SU-DHL-6 (cell line): Measurements from ENCODE around the gene TNIK.

Source experiments
- CTCF ChIP-seq: fragments of 200-600 bp; sonication (generic); IDR thresholded peaks from one replicate; pipeline ENCODE4 v1.5.1; 2017; ENCODE audit warnings: antibody characterized with exemption, mild to moderate bottlenecking, low read length, moderate library complexity; ENCODE audit not compliant: insufficient read depth, poor library complexity, severe bottlenecking
- EZH2phosphoT487 ChIP-seq: fragments of 200-600 bp; sonication (generic), shearing (Covaris generic); conservative IDR thresholded peaks from 2 replicates; pipeline ENCODE4 v1.6.1; 2018; ENCODE audit warnings: mild to moderate bottlenecking, antibody characterized with exemption, low read length, moderate library complexity, mixed read lengths

GRCh38 chr3:171410186-171410585 is 50.0 kb downstream of the TNIK start:
- TF ChIP-seq CTCF (no peak), EZH2phosphoT487 (no peak)
